GM18526 (cell line): Measurements from ENCODE around the gene DOK1.

Experiments
- POLR2A ChIP-seq: IDR thresholded peaks from 3 replicates; pipeline ENCODE4 v1.6.1; 2011; ENCODE audit not compliant: insufficient read length; ENCODE audit errors: extremely low read depth

Gene DOK1

DNA sequence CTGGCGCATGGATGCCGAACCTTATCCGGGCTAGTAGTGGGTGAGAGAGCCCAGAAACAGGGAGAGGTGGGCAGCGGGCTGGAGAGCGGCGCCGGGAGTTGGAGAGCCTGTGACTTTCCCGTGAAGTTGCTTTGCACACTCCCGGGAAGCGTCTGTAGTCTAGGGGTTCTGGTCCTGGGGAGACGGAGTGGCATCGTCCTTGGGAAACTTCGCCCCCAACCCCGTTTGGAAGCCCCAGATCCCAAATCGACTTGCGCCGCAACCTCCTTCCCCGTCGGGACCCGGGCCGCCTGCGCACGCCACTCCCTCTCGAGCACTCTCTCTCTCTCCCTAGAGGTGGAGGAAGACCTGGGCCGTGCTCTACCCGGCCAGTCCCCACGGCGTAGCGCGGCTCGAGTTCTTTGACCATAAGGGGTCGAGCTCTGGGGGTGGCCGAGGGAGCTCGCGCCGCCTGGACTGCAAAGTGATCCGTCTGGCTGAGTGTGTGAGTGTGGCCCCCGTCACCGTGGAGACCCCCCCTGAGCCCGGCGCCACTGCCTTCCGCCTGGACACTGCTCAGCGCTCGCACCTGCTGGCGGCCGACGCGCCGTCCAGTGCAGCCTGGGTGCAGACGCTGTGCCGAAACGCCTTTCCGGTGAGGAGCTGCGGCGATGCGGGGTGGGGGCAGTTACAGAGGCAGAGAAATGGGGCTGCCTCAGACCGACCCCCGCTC, 456 bp downstream of the DOK1 start:
- TF ChIP-seq POLR2A: peak; percentile 21

DNA sequence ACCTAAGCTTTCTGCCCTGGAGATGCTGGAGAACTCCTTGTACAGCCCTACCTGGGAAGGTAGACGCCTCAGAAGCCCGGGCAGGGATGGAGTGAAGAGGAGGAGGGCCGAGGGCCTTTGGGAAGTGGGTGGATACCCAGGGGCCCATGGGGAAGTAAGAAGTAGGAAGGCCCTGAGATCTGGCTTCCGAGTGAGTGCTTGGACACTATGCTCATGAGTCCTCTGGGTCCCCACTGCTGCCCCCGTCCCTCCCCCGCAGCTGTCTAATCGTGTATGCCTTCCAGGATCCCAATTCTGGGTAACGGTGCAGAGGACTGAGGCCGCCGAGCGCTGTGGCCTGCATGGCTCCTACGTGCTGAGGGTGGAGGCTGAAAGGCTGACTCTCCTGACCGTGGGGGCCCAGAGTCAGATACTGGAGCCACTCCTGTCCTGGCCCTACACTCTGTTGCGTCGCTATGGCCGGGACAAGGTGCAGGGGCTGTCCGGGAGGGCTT, 1.1 kb downstream of the DOK1 start:
- no peak for TF ChIP-seq POLR2A

DNA sequence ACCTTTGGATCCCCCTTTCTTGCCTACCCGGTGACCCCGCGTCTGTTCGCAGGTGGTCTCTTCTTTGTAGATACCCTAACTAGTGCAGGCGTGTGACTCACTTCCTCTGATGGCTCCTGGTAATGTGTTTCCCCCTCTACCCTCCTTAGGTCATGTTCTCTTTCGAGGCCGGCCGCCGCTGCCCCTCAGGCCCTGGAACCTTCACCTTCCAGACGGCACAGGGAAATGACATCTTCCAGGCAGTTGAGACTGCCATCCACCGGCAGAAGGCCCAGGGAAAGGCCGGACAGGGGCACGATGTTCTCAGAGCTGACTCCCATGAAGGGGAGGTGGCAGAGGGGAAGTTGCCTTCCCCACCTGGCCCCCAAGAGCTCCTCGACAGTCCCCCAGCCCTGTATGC, 1.6 kb downstream of the DOK1 start:
- no peak for TF ChIP-seq POLR2A

DNA sequence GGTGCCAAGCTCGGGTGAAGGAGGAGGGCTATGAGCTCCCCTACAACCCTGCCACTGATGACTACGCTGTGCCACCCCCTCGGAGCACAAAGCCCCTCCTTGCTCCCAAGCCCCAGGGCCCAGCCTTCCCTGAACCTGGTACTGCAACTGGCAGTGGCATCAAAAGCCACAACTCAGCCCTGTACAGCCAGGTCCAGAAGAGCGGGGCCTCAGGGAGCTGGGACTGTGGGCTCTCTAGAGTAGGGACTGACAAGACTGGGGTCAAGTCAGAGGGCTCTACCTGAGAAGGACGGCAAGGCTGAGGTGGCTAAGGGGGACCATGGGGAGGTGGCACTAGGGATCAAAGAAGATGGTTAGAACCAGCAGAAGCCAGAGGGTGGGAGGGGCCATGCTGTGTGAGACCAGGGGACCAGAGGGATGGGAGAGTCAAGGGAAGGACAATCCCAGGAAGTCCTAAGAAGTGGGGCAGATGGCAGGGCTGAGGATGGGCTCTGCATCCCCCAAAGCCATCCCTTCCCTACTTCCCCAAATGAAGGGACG, 2.4 kb downstream of the DOK1 start:
- TF ChIP-seq POLR2A: no peak

DNA sequence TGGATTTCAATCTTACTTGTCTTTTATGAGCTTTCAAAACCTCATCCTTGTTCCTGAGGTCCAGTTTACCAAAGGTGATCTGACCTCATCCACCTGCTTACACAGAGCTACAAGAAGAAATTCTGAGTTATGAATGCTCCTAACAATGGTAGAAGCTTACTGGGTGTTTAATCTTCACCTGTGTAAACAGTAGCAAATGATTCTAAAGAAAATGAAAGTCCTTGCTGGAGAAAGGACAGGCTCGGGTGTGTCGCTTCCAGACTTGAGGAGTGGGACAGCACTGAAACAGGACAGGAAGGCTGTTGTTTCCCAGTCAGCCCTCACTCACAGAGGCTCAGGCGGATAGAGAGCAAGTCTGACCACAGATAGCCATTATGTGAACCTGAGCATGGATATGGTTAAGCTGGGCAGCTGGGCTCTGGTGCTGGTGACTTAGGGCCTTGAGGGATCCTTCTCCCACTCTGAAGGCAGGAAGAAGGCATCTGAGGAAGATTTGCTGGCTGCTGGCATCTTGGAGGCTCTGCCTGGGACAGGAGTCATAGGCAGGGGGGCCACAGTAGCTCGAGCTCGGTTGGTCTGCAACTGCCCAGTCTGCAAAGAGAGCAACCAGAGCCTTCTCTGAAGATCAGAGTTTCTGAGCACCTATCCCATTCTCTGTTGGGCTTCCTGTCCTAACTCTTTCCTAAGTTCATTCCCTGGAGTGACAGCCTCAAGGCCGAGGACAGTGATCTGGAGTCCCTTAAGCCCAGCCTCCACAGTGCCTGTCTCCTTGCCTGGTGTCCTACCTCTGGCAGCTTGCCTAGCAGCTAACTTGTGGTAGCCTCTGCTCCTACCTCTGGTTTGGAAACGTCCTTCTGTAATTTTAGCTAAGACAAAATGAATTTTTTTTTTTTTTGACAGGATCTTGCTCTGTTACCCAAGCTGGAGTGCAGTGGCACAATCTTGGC, 4.0 kb downstream of the DOK1 start:
- no peak for TF ChIP-seq POLR2A

DNA sequence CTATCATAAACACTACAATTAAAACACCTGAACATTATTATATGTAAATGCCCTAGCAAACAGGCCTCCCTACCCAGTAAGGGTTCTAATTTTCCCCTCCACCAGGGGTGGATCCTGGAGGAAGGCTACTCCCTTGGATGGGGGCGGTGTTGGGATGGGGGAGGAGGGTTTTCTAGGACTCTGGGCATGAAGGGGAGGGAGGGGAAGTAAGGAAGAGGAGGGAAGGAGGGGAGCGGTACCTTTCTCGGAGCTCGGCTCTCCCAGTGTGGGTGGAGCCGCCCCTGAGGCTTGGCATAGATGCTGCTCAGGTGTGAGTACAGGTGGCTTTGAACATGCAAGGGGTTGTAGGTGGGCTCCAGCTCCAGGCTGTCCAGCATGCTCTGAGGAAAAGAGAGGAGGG, 5.4 kb downstream of the DOK1 start:
- no peak for TF ChIP-seq POLR2A

DNA sequence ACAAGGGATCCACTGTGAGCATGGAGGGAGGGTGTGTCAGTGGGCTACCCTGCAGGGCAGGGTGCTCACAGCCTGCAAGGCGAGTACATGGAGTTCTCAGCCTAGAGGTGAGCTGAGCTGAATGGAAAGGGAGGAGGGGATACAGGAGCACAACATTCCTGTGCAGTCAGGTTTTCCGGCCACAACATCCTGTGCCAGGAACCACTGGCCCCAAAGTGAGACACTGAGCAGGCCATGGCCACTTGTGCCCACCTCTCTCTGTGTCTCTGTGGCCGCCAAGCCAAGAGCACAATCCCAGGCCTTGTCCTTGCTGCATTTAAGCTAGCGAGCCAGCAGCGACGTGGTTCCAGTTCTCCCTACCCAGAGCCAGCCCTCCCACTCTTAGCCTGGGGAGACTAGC, 6.1 kb downstream of the DOK1 start:
- TF ChIP-seq POLR2A: no peak

DNA sequence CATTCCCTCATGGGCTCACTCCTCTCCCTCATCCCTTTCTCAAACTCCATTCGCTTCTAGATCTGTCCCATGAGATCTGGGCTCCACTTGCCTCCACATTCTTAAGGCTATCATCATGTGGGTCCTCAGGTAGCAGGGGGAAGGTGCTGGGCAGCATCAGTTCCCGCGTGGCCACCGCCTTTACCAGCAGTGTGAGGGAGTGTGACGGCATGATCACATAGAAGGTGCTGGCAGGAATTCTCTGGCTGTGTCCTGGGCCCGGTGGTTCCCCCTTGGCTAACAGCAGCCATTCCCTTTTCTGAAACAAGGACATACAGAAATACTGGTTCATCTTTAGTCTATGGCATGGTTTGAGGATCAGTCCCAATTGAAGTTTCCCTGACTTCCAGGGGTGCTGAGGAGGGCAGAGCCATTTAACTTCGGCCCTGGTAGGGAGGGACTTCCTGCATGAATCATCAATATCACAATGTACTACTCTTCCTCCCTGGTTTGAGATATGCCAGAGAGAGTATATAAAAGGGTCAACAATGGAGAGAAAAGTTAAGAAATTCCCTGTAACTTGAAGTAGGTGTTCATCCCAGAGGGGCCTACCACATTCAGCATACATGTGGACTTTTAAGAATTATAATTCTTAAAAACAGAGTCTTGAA, 7.7 kb downstream of the DOK1 start:
- TF ChIP-seq POLR2A: no peak

DNA sequence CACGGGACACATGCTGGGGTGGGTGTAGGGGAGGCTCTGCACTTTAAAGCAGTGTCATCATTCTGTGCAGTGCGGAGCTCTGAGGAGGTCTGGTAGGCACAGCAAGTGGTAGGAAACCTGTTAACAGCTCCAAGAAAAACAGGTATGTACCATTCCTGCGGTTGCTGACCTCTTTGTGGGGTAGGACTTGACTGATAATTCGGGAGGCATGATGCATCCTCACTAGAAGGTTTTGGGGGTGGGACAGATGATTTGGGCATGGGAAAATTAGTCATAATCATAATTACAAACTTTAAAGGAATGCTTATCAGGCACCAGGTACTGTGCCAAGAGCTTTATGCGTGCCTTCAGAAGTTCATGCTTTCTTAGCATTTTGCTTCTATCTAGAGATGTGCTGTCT, 9.7 kb downstream of the DOK1 start:
- TF ChIP-seq POLR2A: no peak

- no peak for TF ChIP-seq POLR2A
Observed at GRCh38 chr2:74566076-74566753, 11.7 kb downstream of the DOK1 start.

GRCh38 chr2:74566754-74567085, 12.2 kb downstream of the DOK1 start:
- no peak for TF ChIP-seq POLR2A

GRCh38 chr2:74567881-74568280, 13.4 kb downstream of the DOK1 start:
- TF ChIP-seq POLR2A: no peak

GRCh38 chr2:74569686-74570085, 15.2 kb downstream of the DOK1 start:
- TF ChIP-seq POLR2A: no peak

GRCh38 chr2:74571058-74571457, 16.5 kb downstream of the DOK1 start:
- TF ChIP-seq POLR2A: no peak
